ENCODE data around the gene MTM1. TPM values are rescaled to one million over a fixed set of nuclear protein-coding genes. Genes with fewer than 3 reads are reported as not detected.

The MTM1 gene
- total RNA-seq, 1 donor from 2014 or later = 18.5 TPM

GRCh38 chrX:150712619-150713018 is 144.2 kb downstream of the MTM1 start:
- no peak for DNase-seq (ENCODE audit: low spot score)

- DNase-seq (ENCODE audit: low spot score) = no peak
These were observed 146.8 kb downstream of the MTM1 start for GRCh38 chrX:150715184-150715583.

DNA sequence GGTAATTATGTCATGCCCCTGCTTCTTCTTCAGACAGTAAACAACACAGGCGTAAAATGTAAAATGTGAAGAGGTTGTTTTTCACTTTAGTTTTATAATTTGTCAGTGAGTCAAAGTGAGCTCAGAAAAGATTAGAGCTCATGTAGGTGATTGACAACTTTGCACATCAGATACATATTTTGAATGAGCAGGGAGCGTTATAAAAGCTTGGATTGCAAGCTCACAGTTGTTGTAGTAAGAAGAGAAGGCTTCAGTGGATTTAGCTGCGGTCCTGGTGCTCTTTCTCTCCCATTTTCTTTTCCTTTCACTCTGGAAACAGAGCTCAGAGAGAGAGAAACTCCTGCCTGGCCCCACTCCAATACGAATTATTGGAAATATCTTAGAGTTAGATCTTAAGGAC is 151.2 kb downstream of the MTM1 start:
- DNase-seq (ENCODE audit: low spot score) = no peak

Other genes starting within 250 kb of the MTM1 start
- gene MAMLD1, start 205.3 kb upstream of the MTM1 start, total RNA-seq = 6.1 TPM
- gene MTMR1, start 124.8 kb downstream of the MTM1 start, total RNA-seq = 48.1 TPM

All from ureter (tissue), 1 donor.